GM12878 (cell line): Measurements from ENCODE around the gene FAM131B. TPM values are rescaled to one million over a fixed set of nuclear protein-coding genes. Genes with fewer than 3 reads are reported as not detected.

ENCODE experiments used
- ATAC-seq: fragments of 200-7000 bp; cut with Tn5 transposase; 3 replicates; pipeline ENCODE4 v1.9.1; 2020; ENCODE audit warnings: mild to moderate bottlenecking, moderate library complexity
- BruUV-seq: library from RNA; stranded (reverse); fragments of 400-500 nt; replicated peaks from 2 replicates; lab custom pipeline; 2021; lab: Mats Ljungman, UMichigan
- CTCF ChIA-PET: fragments of 300-600 bp; sonication (Branson Sonifier 250); formaldehyde crosslinking; extraction: SDS; loops from one replicate; lab custom pipeline; 2021; ENCODE audit warnings: inconsistent platforms; lab: Yijun Ruan, JAX
- POLR2A ChIA-PET: fragments of 350-600 bp; formaldehyde crosslinking; extraction: SDS; loops from one replicate; lab custom pipeline; 2021; ENCODE audit warnings: inconsistent platforms; lab: Charles Lee
- RAD21 ChIA-PET: fragments of 300-600 bp; sonication (Branson Sonifier 250); formaldehyde crosslinking; loops from one replicate; lab custom pipeline; 2023; ENCODE audit warnings: antibody characterized with exemption; ENCODE audit not compliant: unreplicated experiment; lab: Charles Lee
- SMC1A ChIA-PET: fragments of 300-600 bp; sonication (Branson Sonifier 250); formaldehyde crosslinking; loops from one replicate; lab custom pipeline; 2023; ENCODE audit not compliant: unreplicated experiment, uncharacterized antibody; lab: Charles Lee
- DNase-seq: peaks from one replicate; pipeline ENCODE4 v3.0.0-alpha.2; 2011; ENCODE audit warnings: low read depth, low spot score
- FAIRE-seq: peaks from 3 replicates; lab custom pipeline; 2011; peaks lifted over from hg19 to GRCh38; lab: Jason Lieb, UNC
- H2AFZ ChIP-seq: 2 replicates; pipeline ENCODE4 v1.6.0; 2011; ENCODE audit warnings: low read depth, low read length, control low read depth; ENCODE audit not compliant: control insufficient read depth
- H3K27ac ChIP-seq: 2 replicates; pipeline ENCODE4 v1.5.1; 2011; ENCODE audit warnings: control low read depth; ENCODE audit not compliant: control insufficient read depth, insufficient read depth
- H3K27me3 ChIP-seq, 2 experiments: replicated peaks in 1 of 2; 2 replicates each; pipeline versions ENCODE4 v1.6.0 to v1.6.1; 2011; ENCODE audit warnings: low read length in 1 of 2; ENCODE audit not compliant: control insufficient read depth in 2 of 2, insufficient read depth in 2 of 2
- H3K36me3 ChIP-seq, 2 experiments: 2 replicates each; pipeline ENCODE4 v1.5.1; 2011; ENCODE audit warnings: low read length in 1 of 2; ENCODE audit not compliant: control insufficient read depth in 2 of 2, insufficient read depth in 2 of 2
- H3K4me1 ChIP-seq: 2 replicates; pipeline ENCODE4 v1.6.1; 2011; ENCODE audit warnings: mild to moderate bottlenecking, low read length, moderate library complexity, mixed read lengths; ENCODE audit not compliant: control insufficient read depth, insufficient read depth
- H3K4me2 ChIP-seq: 2 replicates; pipeline ENCODE4 v1.6.0; 2011; ENCODE audit warnings: control low read depth; ENCODE audit not compliant: control insufficient read depth, insufficient read depth
- H3K4me3 ChIP-seq: fragments of 200-600 bp; sonication (generic); 2 replicates; pipeline ENCODE4 v1.5.1; 2016
- H3K79me2 ChIP-seq: 2 replicates; pipeline ENCODE4 v1.6.0; 2011; ENCODE audit warnings: low read length; ENCODE audit not compliant: control insufficient read depth, insufficient read depth
- H3K9ac ChIP-seq: 2 replicates; pipeline ENCODE4 v1.8.0; 2011; ENCODE audit warnings: low read length, control low read depth, mixed read lengths; ENCODE audit not compliant: control insufficient read depth, insufficient read depth
- H3K9me3 ChIP-seq: replicated peaks from 3 replicates; pipeline ENCODE4 v1.5.1; 2011; ENCODE audit warnings: mild to moderate bottlenecking, low read length; ENCODE audit not compliant: control insufficient read depth, insufficient read depth
- H4K20me1 ChIP-seq: 2 replicates; pipeline ENCODE4 v1.6.0; 2011; ENCODE audit not compliant: control insufficient read depth, insufficient read depth
- ATF7 ChIP-seq: fragments of 450-650 bp; IDR thresholded peaks from 2 replicates; pipeline ENCODE4 v1.6.1; 2016; ENCODE audit warnings: low read depth, mild to moderate bottlenecking
- CBFB ChIP-seq: IDR thresholded peaks from 2 replicates; pipeline ENCODE4 v1.6.1; 2016; ENCODE audit warnings: antibody characterized with exemption, low read depth
- CREB1 ChIP-seq: IDR thresholded peaks from 2 replicates; pipeline ENCODE4 v1.6.1; 2012; ENCODE audit warnings: low read depth, mild to moderate bottlenecking, inconsistent platforms
- MTA3 ChIP-seq: IDR thresholded peaks from 2 replicates; pipeline ENCODE4 v1.6.1; 2012; ENCODE audit warnings: low read length, inconsistent platforms, borderline replicate concordance
- NFIC ChIP-seq: IDR thresholded peaks from 2 replicates; pipeline ENCODE4 v1.6.1; 2012; ENCODE audit warnings: low read depth, mild to moderate bottlenecking, inconsistent platforms, low read length, moderate library complexity
- NFYA ChIP-seq: IDR thresholded peaks from 2 replicates; pipeline ENCODE4 v1.6.1; 2011; ENCODE audit warnings: low read depth, mild to moderate bottlenecking, low read length, improper control_type of control experiment, borderline replicate concordance
- PAX5 ChIP-seq: IDR thresholded peaks from 2 replicates; pipeline ENCODE4 v1.6.1; 2011; ENCODE audit warnings: low read depth, low read length, borderline replicate concordance
- POLR2AphosphoS5 ChIP-seq: IDR thresholded peaks from 2 replicates; pipeline ENCODE4 v1.6.1; 2011; ENCODE audit warnings: mild to moderate bottlenecking, low read length, inconsistent platforms
- PRDM15 ChIP-seq: fragments of 450-650 bp; formaldehyde crosslinking; IDR thresholded peaks from 2 replicates; pipeline ENCODE4 v1.4.0; 2020; ENCODE audit warnings: mild to moderate bottlenecking, moderate library complexity
- RBBP5 ChIP-seq: fragments of 200-600 bp; sonication (generic); conservative IDR thresholded peaks from 2 replicates; pipeline ENCODE4 v1.6.1; 2016
- SKIL ChIP-seq: fragments of 450-650 bp; IDR thresholded peaks from 2 replicates; pipeline ENCODE4 v1.6.1; 2017; ENCODE audit warnings: mild to moderate bottlenecking, low read depth, inconsistent platforms; ENCODE audit not compliant: poor library complexity, severe bottlenecking
- SMC3 ChIP-seq: IDR thresholded peaks from 2 replicates; pipeline ENCODE4 v1.6.1; 2011; ENCODE audit warnings: low read length, improper control_type of control experiment, borderline replicate concordance
- TAF1 ChIP-seq: IDR thresholded peaks from 2 replicates; pipeline ENCODE4 v1.6.1; 2011; ENCODE audit warnings: mild to moderate bottlenecking, low read depth, low read length, borderline replicate concordance
- TCF3 ChIP-seq: IDR thresholded peaks from 2 replicates; pipeline ENCODE4 v1.6.1; 2012; ENCODE audit warnings: low read depth, mild to moderate bottlenecking, low read length, borderline replicate concordance; ENCODE audit not compliant: insufficient read depth
- USF1 ChIP-seq: IDR thresholded peaks from 2 replicates; pipeline ENCODE4 v1.6.1; 2011; ENCODE audit warnings: borderline replicate concordance, low read depth, mild to moderate bottlenecking, moderate library complexity, mixed read lengths, low read length; ENCODE audit not compliant: insufficient read depth; ENCODE audit errors: extremely low read length
- WGBS: methylation state at CpG from one replicate; pipeline ENCODE4 v1.1.6; 2016; ENCODE audit warnings: low lambda C conversion rate; ENCODE audit not compliant: insufficient replicate concordance, insufficient coverage; ENCODE audit errors: missing lambda C conversion rate; 5-methylcytosine and 5-hydroxymethylcytosine counted together
- in situ Hi-C: fragments of 300-500 bp; cut with MboI; formaldehyde crosslinking; loops from 9 replicates; pipeline ENCODE4 v1.14.3; 2018; ENCODE audit warnings: mixed read lengths
- intact Hi-C: fragments of 100-400 bp; cut with micrococcal nuclease; formaldehyde crosslinking; loops from one replicate; pipeline ENCODE4 v1.14.2; 2022; ENCODE audit not compliant: unreplicated experiment
- polyA plus RNA-seq, 11 experiments: library from polyadenylated mRNA; depleted of rRNA in 4 of 11; unstranded in 6 of 11; stranded (reverse) in 5 of 11; fragments of >200 nt; fragmentation: Nextera tagmentation in 4 of 11; fragmentation: Illumina TruSeq in 1 of 11; extraction: Ambion mirVana in 4 of 11; extraction: Trizol in 1 of 11; gene quantifications; 1 replicate in 1 of 11; 2 replicates in 10 of 11; pipeline versions ENCODE4 v1.2.1 to v1.2.3, GENCODE V29; 2011 to 2016; ENCODE audit warnings: inconsistent platforms in 2 of 11, missing spikeins in 2 of 11, low read depth in 1 of 11
- total RNA-seq, 4 experiments: library from RNA; depleted of rRNA in 3 of 4; stranded (reverse); fragments of >200 nt in 3 of 4; fragmentation: Illumina TruSeq in 1 of 4; extraction: Trizol in 1 of 4; gene quantifications; 2 replicates each; pipeline versions ENCODE4 v1.2.1 to v1.2.3, GENCODE V29; 2013 to 2021

FAM131B gene
- total and polyA plus RNA-seq, 10 of the 15 experiments (the other 5 are each of a cell fraction or from before 2014, with no cell fraction given) = 0.03 to 0.05 TPM; not detected in 8

- Histone ChIP-seq H3K4me3 (no peak overlapping the region), H2AFZ (no peak overlapping the region), H3K79me2 (no peaks in the 10 kb centered on the region), H3K27me3 (no peaks in the 10 kb centered on the region; a peak in 1 of 4 replicates), H4K20me1 (no peaks in the 10 kb centered on the region), H3K27ac (no peak overlapping the region), H3K36me3 (no peaks in the 10 kb centered on the region), H3K9me3 (no peaks in the 10 kb centered on the region), H3K4me1 (no peaks in the 10 kb centered on the region), H3K4me2 (no peak overlapping the region), H3K9ac (no peak overlapping the region)
- WGBS = 3% methylated on average over 1 of the region's 1 CpG
- intact Hi-C loops = no loop called here
- ChIA-PET SMC1A (interaction anchor here (1.8 kb wide), 1 partner anchor 94 kb away, joined by 11 read pairs; no protein-coding TSS in a partner anchor), RAD21 (interaction anchor here (1.1 kb wide), 1 partner anchor 93 kb away, joined by 3 read pairs; no protein-coding TSS in a partner anchor), CTCF (interaction anchor here (0.6 to 2.9 kb wide), 6 partner anchors 9 to 578 kb away, joined by 3 to 8 read pairs (median 4); no protein-coding TSS in a partner anchor), POLR2A (no interaction called here)
- DNase-seq (no peak), FAIRE-seq (no peak), ATAC-seq (no peak)
- in situ Hi-C loops = no loop called here
- no TSS peak for BruUV-seq
- no peak for TF ChIP-seq NFYA
- TF ChIP-seq CBFB = no peak
- TF ChIP-seq USF1 = no peak
- no peak for TF ChIP-seq MTA3
- TF ChIP-seq POLR2AphosphoS5 = no peak
- TF ChIP-seq ATF7 = no peak
- no peak for TF ChIP-seq NFIC
- TF ChIP-seq PAX5 = no peak
- no peak for TF ChIP-seq SMC3
- no peak for TF ChIP-seq PRDM15 (CRISPR knock-in tag)
- no peak for TF ChIP-seq CREB1
- no peak for TF ChIP-seq TCF3
- no peak for TF ChIP-seq TAF1
- TF ChIP-seq RBBP5 = no peak
- no peak for TF ChIP-seq SKIL
These were observed 28.3 kb downstream of the FAM131B start for GRCh38 chr7:143334244-143334643.
